GM18873 (cell line): ENCODE measurements around the gene SPAG16.

Experiments
- ATAC-seq: cut with Tn5 transposase; IDR thresholded peaks from one replicate; pipeline ENCODE4 v1.9.1; 2021; ENCODE audit warnings: mild to moderate bottlenecking, moderate library complexity, moderate number of reproducible peaks; ENCODE audit not compliant: unreplicated experiment, low FRiP score

The SPAG16 gene

GRCh38 chr2:213787869-213788268 is 503.6 kb downstream of the SPAG16 start:
- ATAC-seq = peak; percentile 79

- no peak for ATAC-seq
These were observed 505.7 kb downstream of the SPAG16 start for GRCh38 chr2:213789940-213790339.

- ATAC-seq = no peak
These were observed 507.8 kb downstream of the SPAG16 start for GRCh38 chr2:213792045-213792444.

GRCh38 chr2:213806125-213806726 is 522.0 kb downstream of the SPAG16 start:
- ATAC-seq = no peak

- ATAC-seq = no peak
These were observed 532.3 kb downstream of the SPAG16 start for GRCh38 chr2:213816583-213816982.

- ATAC-seq = no peak
These were observed 534.2 kb downstream of the SPAG16 start for GRCh38 chr2:213818436-213818835.

GRCh38 chr2:213834331-213834730 is 550.1 kb downstream of the SPAG16 start:
- ATAC-seq = no peak

GRCh38 chr2:213834746-213835145 is 550.5 kb downstream of the SPAG16 start:
- no peak for ATAC-seq

- ATAC-seq = no peak
These were observed 562.6 kb downstream of the SPAG16 start for GRCh38 chr2:213846856-213847255.

- no peak for ATAC-seq
These were observed 563.1 kb downstream of the SPAG16 start for GRCh38 chr2:213847316-213847715.

- no peak for ATAC-seq
These were observed 564.4 kb downstream of the SPAG16 start for GRCh38 chr2:213848631-213849030.

- ATAC-seq = no peak
These were observed 577.4 kb downstream of the SPAG16 start for GRCh38 chr2:213861638-213862037.

GRCh38 chr2:213862407-213863076 is 578.3 kb downstream of the SPAG16 start:
- no peak for ATAC-seq

- no peak for ATAC-seq
These were observed 579.3 kb downstream of the SPAG16 start for GRCh38 chr2:213863541-213863940.

GRCh38 chr2:213868526-213868925 is 584.3 kb downstream of the SPAG16 start:
- ATAC-seq = no peak

GRCh38 chr2:213885485-213885884 is 601.2 kb downstream of the SPAG16 start:
- no peak for ATAC-seq

- no peak for ATAC-seq
These were observed 630.2 kb downstream of the SPAG16 start for GRCh38 chr2:213914510-213914909.

GRCh38 chr2:213920014-213920413 is 635.8 kb downstream of the SPAG16 start:
- no peak for ATAC-seq

- no peak for ATAC-seq
These were observed 639.3 kb downstream of the SPAG16 start for GRCh38 chr2:213923543-213923942.

GRCh38 chr2:213934560-213934959 is 650.3 kb downstream of the SPAG16 start:
- peak; percentile 95 for ATAC-seq

- ATAC-seq = no peak
These were observed 673.8 kb downstream of the SPAG16 start for GRCh38 chr2:213958086-213958485.

- ATAC-seq = no peak
These were observed 675.3 kb downstream of the SPAG16 start for GRCh38 chr2:213959589-213959988.
